ENCODE data around the gene TSGA10.
"Not testable (repeated sequence)": the region's sequence is repeated elsewhere in the genome, so short reads cannot be mapped to it uniquely, and the experiment has no call there.

Gene TSGA10

DNA sequence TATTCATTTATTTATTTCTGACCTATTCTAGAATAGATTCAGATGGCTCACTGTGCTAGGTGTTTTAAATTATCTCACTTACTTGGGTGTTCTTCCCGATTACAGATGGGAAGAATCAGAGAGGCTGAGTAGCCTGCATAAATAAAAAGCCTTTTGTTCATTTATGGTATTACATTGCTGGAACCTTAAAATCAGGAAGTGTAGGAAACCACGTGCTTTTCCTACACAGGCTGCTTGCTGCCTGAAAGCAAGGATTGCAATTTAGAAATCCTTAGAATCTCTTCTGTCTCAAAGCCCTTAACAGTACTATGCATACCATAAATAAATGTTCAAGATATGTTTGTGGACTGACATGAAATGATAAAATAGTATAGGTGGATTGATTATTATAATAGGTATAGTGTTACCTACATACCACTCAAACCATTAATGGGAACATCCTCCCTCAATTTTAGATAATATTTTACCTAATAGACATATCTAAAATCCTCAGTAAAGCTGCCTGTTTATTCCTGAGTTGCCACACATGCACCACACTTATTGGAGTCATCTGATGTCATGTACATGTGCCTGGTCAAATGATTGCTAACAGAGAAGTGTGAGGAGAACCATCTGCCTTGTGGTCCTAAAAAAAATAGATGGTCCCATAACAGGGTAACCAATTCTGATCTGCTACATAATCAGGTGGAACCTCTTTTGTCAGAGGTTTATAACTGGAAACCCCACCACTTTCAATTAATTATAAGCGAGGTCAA is 86.7 kb downstream of the TSGA10 start:
- no peak for DNase-seq (ENCODE audit: low read depth)

DNA sequence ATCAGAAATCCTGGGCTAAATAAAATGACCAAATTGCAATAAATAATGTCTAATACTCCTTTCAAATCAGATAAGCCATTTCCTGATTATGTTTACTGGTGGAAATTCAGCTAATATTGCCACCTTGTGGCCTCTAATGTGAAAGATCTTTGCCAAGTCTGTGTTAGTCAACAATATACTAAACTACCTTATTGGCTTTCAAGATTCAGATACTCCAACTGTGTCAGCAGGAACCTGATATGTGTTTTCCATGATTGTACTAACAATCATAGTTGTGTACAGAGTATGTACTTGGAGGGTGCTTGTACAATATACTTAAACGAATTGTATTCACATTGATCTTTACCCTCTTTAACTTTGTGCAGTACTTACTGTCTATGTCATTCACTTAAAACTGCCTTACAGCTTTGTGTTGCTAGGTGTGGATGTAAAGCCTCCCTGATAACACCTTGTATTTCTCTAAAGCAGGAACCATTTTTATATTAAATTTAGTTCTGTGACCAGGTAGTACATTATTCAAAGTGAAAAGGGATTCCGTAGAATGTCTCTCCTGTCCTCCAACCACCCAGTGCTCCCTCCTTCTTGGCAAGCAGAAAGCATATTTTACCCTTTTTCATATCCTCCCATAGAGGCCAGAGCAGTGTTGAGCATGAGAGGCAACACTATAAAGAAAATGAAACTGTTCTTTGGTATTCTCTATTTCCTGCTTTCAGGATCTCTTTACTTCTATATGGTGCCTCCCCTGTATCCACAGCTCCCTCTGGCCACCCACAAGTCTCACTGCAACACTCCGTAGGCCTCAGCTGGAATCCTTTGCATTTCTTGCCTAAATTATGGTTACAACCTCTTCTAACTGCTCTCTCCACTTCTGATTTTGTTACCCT is 88.4 kb downstream of the TSGA10 start:
- no peak for DNase-seq (ENCODE audit: low read depth)

DNA sequence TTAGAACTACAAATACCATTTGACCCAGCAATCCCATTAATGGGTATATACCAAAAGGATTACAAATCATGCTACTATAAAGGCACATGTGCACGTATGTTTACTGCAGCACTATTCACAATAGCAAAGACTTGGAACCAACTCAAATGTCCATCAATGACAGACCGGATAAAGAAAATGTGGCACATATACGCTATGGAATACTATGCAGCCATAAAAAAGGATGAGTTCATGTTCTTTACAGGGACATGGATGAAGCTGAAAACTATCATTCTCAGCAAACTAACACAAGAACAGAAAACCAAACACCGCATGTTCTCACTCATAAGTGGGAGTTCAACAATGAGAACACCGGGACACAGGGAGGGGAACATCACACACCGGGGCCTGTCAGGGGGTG is 105.6 kb downstream of the TSGA10 start:
- DNase-seq (ENCODE audit: low read depth), result not testable (repeated sequence)

DNA sequence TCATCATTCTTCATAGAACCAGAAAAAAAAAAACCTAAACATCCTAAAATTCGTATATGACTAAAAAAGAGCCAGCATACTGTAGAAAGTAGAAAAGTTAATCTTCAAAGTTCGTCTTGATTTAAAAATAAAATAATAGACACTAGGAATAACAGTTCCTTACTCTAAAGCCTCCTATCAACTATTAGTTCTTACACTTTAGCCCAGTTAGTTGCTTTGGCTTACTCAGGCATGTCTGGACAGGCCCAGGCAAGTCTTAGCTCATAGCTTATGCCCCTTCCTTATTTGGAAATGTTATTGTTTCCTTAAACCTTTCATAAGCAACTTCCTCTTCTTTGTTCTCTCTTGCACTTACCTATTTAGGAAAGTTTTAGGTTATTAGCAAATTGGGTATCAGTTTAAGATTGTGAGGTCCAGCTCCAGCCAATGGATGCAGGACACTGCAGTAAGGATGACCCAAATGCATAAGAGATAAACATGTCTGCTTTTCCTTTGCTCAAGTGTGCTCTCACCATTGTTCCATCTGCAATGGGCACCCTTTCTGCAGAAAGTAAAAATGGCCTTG is 113.9 kb downstream of the TSGA10 start:
- not testable (repeated sequence) for DNase-seq (ENCODE audit: low read depth)

DNA sequence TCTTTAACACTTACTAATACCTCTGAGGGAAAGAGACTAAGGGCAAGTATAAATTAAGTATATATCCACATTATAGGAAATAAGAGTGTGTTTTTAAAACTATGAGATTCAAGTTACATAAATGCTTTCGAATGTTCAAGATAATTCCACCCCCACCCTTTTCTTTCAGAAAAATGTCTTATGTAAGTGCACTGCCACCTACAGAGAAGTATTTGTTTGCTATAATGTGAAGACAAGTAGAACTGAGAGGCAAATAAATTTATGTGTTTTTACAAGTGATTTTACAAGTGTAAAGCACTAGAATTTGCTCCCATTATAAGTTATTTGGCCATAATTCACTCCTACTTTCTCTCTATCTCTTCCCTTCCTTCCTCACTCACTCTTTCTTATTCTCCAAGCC is 118.8 kb downstream of the TSGA10 start:
- no peak for DNase-seq (ENCODE audit: low read depth)

DNA sequence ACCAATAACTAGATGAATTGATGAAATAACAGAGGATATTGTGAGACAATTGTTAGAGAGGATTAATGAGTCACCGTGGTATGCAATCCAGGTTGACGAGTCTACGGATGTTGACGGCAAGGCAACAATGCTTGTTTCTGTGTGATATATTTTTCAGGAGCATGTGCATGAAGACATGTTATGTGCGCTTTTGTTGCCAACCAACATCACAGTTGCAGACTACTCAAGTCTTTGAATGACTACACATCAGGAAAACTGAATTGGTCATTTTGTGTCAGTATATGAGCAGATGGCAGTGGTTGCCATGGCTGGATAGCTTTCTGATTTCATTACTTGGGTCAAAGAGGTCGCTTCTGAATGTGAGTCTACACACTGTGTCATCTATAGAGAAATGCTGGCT is 122.0 kb downstream of the TSGA10 start:
- no peak for DNase-seq (ENCODE audit: low read depth)

DNA sequence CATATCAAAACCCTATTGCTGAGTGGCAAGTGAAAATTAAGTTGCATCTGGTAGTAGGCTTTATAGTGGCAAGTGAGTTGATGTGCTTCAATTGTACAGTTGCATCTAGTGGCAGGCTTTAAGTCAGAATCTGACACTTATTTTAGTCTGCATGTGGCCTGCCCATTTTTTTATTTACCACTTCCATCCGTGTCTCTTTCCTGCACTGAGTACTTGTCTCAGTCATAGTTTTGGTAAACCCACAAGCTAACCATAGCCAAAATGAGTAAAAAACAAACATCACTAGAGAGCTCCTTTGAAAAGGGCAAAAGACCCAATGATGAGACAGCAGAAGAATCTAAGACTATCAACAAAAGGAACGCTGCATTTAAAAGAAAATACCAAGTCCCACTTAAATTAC is 122.7 kb downstream of the TSGA10 start:
- DNase-seq (ENCODE audit: low read depth), result no peak

DNA sequence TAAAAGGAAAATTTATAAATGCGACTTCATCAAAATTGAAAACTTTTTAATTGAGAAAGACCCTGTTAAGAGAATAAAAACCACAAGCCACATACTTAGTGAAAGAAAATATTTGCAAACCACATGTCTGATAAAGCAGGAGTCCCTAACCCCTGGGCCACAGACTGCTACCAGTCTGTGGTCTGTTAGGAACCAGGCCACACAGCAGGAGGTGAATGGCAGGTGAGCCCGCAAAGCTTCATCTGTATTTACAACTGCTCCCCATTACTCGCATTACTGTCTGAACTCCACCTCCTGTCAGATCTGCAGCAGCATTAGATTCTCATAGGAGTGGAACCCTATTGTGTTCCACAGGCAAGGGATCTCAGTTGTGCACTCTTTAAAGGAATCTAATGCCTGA is 123.3 kb downstream of the TSGA10 start:
- DNase-seq (ENCODE audit: low read depth), result no peak

DNA sequence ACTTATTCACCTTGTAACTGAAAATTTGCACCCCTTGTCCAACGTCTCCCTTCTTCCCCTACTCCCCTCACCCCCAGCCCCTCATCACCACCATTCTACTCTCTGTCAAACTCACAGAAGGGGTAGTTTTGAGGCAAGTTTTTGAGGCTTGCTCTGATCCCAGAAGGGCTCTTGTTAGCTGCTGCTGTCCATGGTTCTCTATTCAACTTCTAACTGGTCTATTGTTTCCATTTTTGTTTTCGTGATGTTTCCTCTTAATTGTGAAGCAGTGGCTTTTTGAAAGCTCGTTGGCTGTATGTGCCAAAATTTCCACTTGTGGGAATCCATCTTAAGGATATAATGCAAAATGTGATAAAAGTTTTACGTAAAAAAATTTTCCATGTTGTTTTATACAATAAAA is 126.2 kb downstream of the TSGA10 start:
- DNase-seq (ENCODE audit: low read depth), result no peak

DNA sequence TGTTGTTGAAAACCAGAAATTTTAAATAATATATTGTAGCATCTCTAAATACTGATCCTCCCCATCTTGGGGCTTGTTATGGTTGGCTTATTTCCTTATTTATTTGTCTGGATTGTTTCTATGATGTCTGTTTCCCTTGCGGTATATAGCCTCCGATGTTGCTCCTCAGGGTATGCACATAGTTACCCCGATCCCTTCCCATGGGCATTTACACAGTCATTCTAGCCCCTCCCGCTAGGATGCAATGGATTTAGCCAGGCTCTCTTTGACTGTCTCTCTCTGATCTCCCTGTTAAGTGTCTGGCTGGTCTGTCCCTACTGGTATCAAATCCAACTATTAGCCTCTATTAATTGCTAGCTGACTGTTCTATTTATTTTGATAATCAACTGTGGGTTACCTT is 126.9 kb downstream of the TSGA10 start:
- no peak for DNase-seq (ENCODE audit: low read depth)

DNA sequence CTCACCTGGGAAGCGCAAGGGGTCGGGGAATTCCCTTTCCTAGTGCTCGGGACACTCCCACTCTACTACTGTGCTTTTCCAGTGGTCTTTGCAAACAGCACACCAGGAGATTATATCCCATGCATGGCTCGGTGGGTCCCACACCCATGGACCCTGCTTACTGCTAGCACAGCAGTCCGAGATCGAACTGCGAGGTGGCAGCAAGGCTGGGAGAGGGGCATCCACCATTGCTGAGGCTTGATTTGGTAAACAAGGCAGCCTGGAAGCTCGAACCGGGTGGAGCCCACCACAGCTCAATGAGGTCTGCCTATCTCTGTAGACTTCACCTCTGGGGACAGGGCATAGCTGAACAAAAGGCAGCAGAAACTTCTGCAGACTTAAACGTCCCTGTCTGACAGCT is 154.0 kb downstream of the TSGA10 start:
- no peak for DNase-seq (ENCODE audit: low read depth)

DNA sequence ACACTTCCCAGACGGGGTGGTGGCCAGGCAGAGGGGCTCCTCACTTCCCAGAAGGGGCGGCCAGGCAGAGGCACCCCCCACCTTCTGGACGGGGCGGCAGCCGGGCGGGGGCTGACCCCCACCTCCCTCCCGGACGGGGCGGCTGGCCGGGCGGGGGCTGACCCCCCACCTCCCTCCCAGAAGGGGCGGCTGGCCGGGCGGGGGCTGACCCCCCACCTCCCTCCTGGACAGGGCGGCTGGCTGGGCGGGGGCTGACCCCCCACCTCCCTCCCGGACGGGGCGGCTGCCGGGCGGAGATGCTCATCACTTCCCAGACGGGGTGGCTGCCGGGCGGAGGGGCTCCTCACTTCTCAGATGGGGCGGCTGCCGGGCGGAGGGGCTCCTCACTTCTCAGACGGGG is 166.0 kb downstream of the TSGA10 start:
- DNase-seq (ENCODE audit: low read depth), result not testable (repeated sequence)

DNA sequence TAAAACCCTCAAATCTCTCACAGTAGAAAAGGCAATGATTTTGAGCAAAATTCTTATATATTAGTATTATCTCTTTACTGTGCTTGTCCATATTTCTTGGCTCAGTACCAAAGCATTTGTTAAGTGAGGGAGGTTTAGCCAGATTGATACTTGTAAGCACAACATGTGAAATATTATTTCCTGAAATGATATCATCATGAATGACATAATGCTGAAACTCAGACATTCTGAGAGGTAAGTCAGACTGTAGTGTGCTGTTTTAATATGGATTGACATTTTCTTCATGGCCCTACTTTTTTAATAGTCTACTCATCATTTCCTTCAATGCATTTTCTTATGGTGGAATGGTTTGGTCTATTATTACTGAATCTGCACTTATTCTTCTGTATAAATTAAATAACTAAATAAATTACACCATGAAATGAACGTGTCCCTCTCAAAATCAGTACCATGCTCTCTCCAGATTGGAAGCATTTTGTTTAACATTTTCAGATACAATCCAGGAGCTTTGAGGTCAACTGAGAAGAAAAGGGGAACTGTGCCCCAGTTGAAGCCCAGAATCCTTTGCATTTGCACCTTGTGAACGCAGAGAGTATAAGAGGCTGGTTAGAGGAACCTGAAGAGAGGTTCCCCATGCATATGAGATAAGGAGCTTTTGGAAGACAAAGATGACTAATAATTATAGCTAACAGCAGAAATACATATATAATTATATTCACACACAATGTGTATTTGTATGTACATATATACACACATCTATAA is 168.7 kb downstream of the TSGA10 start:
- no peak for DNase-seq (ENCODE audit: low read depth)

DNA sequence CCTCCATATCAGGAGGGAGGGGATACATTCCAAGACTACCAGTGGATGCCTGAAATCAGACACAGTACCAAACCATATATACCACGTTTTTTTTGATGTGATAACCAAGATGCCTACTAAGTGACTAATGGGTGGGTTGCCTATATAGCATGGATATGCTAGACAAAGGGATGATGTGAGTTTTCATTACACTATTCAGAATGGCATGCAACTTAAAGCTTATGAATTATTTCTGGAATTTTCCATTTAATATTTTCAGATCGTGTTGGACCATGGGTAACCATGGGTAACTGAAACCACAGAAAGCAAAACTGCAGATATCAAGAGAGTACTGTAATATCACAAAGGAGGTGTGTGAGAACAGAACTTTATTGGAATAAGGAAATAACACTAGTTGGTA is 179.1 kb downstream of the TSGA10 start:
- DNase-seq (ENCODE audit: low read depth), result no peak

DNA sequence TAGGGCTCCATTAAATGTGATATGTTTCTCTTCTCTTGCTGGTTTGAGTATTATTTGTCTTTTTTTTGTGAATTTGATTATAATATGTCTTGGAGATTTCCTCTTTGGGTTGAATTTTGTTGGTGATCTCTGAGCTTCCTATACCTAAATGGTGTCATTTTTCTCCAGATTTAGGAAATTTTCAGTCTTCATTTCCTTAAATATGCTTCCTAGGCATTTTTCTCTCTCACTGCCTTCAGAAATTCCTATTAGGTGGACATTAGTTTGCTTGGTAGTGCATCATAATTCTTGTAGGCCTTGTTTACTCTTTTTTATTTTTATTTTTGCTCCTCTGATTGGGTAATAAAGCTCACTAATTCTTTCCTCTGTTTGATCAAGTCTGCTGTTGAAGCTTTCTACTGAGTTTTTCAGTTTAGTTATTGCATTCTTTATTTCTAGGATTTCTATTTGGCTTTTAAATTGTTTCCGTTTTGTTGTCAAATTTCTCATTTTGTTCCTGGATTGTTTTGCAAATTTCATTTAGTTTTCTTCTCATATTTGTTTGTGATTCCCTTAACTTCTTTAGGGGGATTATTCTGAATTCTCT is 182.1 kb downstream of the TSGA10 start:
- DNase-seq (ENCODE audit: low read depth), result no peak

DNA sequence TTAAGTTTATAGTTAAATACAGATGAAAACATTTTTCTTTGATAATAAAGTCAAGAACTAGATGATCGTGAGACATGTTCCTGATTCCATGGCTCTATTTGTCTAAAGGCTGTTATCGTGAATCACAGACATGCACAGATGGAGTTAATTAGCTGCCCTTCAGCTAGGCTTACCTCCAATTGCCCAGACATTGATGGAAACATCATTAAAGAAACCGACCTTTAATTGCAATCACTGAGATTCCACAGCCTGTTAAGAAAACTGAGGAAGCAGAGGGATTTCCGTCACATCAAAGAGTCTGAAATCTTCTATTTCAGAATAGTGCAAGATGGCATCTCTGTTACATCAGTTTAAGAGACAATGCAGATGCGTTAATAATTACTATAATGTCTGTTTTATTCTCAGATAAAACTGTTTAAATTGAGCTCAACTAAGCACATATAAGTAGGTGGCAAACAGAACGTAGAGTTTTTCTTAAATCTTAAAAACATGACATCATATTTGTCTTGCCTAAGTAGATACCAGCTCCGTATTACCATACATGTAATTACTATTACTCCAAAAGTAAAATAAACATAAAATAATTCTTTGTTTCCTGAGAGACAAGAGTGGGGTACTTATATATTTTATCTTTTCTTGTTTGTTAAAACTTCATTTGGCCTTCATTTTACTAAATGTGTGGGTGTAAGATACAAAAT is 194.8 kb downstream of the TSGA10 start:
- DNase-seq (ENCODE audit: low read depth), result no peak

DNA sequence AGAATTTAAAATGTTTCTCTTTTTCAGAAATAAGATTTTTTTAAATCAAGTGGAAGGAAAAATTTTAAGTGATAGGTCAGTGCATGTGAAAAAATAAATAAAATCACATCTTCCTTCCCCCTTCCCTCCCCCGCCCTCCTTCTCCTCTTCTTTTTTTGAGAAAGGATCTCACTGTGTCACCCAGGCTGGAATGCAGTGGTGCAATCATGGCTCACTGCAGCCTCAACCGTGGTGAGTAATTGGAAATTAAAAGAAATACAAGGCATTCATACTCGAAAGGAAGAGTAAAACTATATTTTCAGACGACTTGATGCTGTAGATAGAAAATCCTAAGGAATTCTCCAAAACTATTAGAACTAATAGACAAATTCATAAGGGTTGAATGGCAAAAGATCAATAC is 201.8 kb downstream of the TSGA10 start:
- DNase-seq (ENCODE audit: low read depth), result no peak

DNA sequence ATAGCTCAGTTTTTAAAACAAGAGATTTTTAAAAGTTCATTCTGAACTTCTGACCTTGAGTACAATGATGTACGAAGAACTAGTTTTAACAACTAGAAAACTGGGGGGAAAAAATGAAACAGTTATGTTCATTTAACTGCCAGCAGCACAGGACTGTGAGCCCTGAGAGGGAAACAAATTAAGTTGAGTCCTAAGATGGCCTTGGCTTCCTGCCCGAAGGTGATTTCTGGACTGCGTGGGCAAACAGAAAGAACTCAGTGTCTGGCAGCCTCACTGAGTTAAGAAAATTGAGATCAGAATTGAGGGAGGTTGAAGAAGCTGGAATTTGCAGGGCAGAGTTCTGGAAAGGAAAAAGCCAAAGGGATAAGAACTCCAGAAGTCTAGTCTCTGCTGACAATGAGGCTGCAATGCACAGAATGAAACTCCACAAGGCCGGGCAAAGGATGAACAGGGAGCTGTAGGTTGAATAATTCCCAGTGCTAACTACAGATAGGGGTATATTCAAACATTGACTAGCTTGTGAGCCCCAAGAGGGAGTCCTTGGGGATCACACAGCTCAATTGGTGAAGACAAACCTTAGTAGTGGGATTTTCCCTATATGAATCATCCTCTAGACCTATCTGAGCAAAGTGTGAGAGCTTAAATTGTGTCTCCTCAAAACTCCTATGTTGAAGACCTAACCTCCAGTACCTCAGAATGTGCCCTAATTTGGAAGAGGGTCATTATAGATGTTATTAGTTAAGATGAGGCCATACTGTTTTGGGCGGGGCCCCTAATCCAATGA is 205.6 kb downstream of the TSGA10 start:
- DNase-seq (ENCODE audit: low read depth), result no peak

DNA sequence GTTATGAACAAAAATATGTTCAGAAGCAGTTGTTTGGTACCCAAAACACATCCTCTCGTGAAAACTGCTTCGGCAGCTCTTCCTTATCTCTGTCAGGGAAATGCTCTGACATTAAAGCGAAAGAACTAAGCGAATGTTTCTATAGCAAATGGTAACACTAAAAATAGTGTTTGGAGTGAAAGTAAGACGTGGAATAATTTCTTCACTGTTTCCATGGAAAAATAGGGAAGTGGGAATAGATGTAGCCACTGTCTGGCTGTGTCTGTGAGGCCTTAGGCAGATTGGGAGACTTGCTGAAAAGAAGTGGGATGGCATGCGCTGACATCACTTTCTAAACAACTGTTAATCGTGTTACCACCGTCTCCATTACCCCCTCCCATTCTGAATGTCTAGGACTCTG is 207.2 kb downstream of the TSGA10 start:
- DNase-seq (ENCODE audit: low read depth), result no peak

Data from activated gamma-delta T cell treated with anti-CD3 and anti-CD28 coated beads, Interleukin-2, amount 50 U/mL, for 16 hours (primary cell).